Activated CD8-positive, alpha-beta memory T cell treated with anti-CD3 and anti-CD28 coated beads for 36 hours (primary cell): ENCODE measurements around the gene SMG6. TPM values are rescaled to one million over a fixed set of nuclear protein-coding genes. Genes with fewer than 3 reads are reported as not detected.
"Not testable (repeated sequence)": the region's sequence is repeated elsewhere in the genome, so short reads cannot be mapped to it uniquely, and the experiment has no call there.

ENCODE experiments used
- CTCF ChIA-PET: fragments of 350-600 bp; sonication (Branson Sonifier 250); formaldehyde crosslinking; loops from one replicate; lab custom pipeline; 2021; ENCODE audit warnings: antibody characterized with exemption; lab: Charles Lee
- POLR2A ChIA-PET: fragments of 350-600 bp; sonication (Branson Sonifier 250); formaldehyde crosslinking; loops from one replicate; lab custom pipeline; 2021; ENCODE audit warnings: antibody characterized with exemption; lab: Charles Lee
- total RNA-seq, 2 experiments: library from RNA; stranded (reverse); gene quantifications; one replicate each; pipeline ENCODE4 v1.2.3, GENCODE V29; 2021

SMG6 gene
- total RNA-seq, 2 experiments from 2014 or later = 55.0 to 60.8 TPM

DNA sequence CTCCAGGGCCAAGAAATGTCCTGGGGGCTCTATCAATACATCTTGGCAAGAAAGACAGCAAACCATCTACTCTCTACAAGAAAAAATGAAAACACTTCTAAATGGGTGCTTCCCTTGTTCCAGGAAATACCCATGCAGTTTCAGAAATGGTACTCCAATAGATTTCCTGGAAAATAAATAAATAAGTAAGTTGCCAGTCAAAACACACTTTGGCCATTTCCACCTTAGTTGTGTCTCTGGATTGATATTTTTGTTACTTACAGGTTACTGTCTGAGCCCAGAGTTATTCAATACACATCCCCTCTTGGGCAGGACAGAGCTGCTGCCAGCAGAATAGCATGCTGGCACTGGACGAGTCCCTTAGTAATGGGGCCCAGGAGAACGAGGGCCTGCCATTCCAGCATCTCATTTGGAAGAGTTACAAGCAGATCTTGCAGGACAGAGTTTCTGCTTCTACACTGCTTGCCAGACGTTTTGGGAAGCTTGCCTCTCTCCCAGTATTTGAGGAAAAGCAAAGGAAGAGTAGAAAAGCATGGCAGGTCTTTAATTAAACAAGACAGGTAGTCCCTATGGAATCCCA is 100.5 kb downstream of the SMG6 start:
- CTCF ChIA-PET = no interaction called here

DNA sequence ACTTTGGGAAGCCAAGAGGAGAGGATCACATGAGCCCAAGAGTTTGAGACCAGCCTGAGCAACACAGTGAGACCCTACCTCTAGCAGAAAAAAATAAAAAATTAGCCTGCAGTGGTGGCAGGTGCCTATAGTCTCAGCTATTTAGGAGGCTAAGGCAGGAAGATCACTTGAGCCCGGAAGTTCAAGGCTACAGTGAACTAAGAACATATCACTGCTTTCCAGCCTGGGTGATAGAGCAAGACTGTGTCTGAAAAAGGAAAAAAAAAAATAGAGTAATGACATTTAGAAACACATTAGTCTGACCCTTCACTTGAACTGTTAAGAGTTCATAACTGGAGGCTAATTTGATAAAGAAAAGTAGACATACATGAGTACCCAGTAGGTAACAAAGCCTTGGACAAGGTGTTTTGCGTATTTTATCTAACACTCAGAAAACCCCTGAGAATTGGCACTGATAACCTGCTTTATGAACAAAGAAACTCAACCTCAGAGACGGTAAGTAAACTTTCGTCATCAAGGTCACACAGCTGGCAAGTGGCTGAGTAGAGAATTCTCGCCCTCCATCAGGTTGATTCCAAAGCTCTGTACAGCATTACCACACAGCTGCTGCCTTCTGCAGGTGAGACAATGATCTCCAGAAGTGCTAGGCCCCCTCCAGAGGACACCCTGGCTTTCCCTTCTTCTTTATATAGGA is 101.1 kb downstream of the SMG6 start:
- ChIA-PET CTCF (interaction anchor here (0.7 kb wide), 1 partner anchor 63 kb away, joined by 4 read pairs; no protein-coding TSS in a partner anchor), POLR2A (no interaction called here)

More for the DNA sequence above, 100.5 kb downstream of the SMG6 start:
- POLR2A ChIA-PET = no interaction called here

DNA sequence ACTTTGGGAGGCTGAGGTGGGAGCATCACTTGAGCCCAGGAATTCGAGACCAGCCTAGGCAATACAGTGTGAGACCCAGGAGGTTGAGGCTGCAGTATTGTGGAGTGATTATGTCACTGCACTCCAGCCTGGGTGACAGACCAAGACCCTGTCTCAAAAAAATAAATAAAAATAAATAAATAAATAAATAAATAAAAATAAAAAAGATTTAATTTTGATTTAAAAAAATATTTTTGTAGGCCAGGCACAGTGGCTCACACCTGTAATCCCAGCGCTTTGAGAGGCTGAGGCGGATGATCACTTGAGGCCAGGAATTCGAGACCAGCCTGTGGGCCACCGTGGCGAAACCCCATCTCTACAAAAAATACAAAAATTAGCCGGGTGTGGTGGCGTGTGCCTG is 104.2 kb downstream of the SMG6 start:
- CTCF ChIA-PET = interaction anchor here (0.7 kb wide), 1 partner anchor 154 kb away, joined by 3 read pairs; no protein-coding TSS in a partner anchor
- POLR2A ChIA-PET = not testable (repeated sequence)

DNA sequence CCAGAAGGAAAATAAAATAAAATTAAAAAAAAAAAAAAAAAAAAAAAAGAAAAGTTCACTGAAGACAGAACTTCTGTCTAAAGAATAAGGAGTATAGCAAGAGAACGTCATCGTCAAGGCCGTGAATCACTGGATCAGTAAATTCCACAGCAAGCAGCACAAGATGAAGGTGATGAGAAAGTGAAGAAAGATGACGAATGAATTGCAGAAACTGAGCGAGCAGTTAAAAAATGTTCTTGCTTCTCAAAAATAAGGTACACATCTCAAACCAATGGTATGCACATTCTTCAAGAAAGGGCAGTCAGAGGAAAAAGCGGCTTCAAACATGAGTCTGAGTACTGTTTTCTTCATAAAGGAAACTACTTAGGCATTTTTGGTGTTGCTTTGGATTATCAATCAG is 104.7 kb downstream of the SMG6 start:
- ChIA-PET CTCF (interaction anchor here (1.8 kb wide), 1 partner anchor 60 kb away, joined by 5 read pairs; no protein-coding TSS in a partner anchor), POLR2A (no interaction called here)

DNA sequence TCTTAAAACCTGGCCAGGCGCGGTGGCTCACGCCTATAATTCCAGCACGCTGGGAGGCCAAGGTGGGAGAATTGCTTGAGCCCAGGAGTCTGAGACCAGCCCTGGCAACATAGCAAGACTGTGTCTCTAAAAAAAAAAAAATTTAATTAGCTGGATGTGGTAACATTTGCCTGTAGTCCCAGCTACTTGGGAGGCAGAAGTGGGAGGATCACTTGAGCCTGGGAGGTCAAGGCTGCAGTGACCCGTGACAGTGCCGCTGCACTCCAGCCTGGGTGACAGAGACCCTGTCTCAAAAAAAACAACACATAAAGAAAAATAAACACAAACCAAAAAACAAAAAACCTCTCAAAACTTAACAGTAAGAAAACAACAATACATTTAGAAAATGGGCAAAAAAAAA is 106.3 kb downstream of the SMG6 start:
- CTCF ChIA-PET = interaction anchor here (1.8 kb wide), 1 partner anchor 61 kb away, joined by 5 read pairs; no protein-coding TSS in a partner anchor
- POLR2A ChIA-PET = no interaction called here

DNA sequence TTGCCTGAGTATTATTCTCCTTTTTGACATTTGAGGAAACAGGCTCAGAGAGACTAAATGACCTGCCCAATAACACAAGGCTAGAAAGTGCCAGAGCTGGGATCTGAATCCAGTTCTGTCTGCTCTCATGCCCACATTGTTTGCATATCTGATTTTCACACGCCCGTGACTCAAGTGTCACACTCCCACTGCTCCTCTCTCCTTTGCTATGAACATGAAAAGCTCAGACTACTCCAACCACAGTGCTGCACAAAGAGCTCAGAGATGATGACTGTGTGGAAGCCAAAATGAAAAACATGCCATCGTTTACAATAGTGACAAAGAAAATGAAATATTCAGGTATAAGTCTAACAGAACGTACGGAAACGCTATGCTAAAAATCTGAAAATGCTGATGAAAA is 107.9 kb downstream of the SMG6 start:
- POLR2A ChIA-PET = interaction anchor here (0.6 kb wide), 1 partner anchor 14 kb away, joined by 5 read pairs; no protein-coding TSS in a partner anchor

DNA sequence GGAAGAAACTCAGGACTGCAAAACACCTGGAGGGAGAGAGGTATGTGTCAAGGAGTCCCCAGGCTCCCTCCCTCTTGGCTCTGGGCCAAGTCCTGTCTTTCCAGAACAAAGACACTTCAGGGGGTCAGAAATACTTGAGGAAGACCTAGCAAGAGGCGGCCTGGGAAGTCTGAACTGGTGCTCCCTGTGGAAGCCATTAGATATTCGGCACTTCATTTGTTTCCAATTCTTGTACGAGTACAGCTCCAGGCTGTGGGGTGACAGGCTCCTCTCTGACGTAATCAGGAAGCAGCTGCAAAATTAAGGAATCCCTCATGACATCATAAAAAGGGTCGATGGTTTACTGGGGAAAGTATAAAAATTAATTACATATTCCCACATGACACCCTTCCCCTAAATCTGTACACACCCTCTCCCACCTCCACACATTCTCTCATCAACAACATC is 108.7 kb downstream of the SMG6 start:
- ChIA-PET POLR2A (no interaction called here), CTCF (interaction anchor here (0.9 to 1.5 kb wide), 4 partner anchors 27 to 137 kb away, joined by 3 to 4 read pairs (median 4); no protein-coding TSS in a partner anchor)

More for the DNA sequence above, 107.9 kb downstream of the SMG6 start:
- CTCF ChIA-PET = interaction anchor here (0.9 to 1.5 kb wide), 5 partner anchors 27 to 137 kb away, joined by 3 to 4 read pairs (median 4); no protein-coding TSS in a partner anchor

DNA sequence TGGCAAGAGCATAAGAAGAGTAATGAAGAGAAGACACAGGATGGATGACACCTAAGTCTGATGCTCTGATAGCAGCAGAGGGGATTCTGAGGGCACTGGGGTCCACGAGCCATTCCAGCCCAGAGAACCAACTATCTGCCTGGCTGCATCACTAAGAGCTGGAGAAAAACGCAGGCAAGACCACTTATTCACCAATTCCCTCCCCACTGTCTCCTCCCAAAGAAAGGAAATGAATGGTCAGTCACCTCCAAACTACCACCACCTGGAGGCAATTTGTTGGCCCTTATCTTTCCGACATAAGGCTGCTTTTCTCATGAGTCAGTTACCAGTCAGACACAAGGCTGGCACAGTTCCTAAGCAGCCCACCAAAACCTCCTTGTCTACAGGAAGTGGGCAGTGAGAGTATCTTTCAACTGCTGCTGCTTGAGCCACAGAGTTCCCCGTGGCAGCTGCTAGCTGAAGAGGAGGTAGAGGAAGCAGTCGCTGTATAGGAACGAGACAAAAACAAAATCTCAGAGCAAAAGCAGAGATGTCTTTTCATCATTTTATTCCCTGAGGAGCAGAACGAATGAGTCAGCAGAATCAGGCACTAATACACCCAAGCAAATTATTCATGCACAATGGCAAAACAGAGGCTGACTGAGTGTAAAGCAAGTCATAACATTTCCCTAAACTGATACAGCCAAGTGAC is 111.1 kb downstream of the SMG6 start:
- CTCF ChIA-PET = interaction anchor here (1.1 to 1.8 kb wide), 3 partner anchors 31 to 138 kb away, joined by 3 to 6 read pairs (median 4); partner anchors contain the start of gene HIC1

DNA sequence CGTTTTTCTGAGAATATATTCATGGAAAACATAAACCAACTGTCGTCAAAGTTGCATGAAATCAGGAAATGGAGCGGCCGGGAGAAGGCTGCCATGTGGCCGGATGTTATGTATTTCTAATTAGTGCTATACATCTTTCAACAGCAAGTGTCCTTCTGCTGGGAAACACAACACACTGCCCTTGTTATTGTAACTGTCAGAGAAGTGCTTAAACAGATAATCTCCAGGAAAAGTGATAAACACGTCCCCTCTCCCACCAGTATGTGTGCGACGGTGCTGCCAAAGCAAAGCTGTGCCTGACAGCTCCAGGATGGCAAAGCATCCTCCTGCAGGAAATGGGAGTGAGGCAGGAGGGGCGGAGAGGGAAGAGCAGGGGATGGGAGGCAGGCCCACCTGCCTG is 111.8 kb downstream of the SMG6 start:
- CTCF ChIA-PET = interaction anchor here (1.1 kb wide), 2 partner anchors 31 to 137 kb away, joined by 3 to 4 read pairs; partner anchors contain the start of gene HIC1
- POLR2A ChIA-PET = no interaction called here

More for the DNA sequence above, 111.1 kb downstream of the SMG6 start:
- POLR2A ChIA-PET = no interaction called here

DNA sequence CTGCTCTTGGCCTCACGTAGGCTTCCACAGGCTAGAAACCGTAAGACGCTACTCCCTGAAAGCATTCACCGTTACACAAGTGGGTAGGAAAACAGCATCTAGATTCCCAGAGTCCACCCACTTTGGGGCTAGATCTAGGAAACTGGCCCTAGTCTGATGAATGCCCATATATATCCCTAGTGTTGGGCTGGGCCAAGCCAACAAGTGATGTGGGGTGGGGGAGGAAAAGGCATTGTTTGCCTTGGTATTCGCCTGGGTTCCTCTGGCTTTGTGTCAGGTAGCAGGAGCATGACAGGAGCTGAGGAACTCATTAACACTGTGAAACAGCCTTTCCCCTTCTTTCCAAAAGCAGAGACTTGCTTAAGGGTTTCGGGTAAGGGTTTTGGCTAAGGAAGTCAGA is 112.4 kb downstream of the SMG6 start:
- ChIA-PET CTCF (interaction anchor here (0.5 kb wide), 1 partner anchor 69 kb away, joined by 4 read pairs; no protein-coding TSS in a partner anchor), POLR2A (no interaction called here)

DNA sequence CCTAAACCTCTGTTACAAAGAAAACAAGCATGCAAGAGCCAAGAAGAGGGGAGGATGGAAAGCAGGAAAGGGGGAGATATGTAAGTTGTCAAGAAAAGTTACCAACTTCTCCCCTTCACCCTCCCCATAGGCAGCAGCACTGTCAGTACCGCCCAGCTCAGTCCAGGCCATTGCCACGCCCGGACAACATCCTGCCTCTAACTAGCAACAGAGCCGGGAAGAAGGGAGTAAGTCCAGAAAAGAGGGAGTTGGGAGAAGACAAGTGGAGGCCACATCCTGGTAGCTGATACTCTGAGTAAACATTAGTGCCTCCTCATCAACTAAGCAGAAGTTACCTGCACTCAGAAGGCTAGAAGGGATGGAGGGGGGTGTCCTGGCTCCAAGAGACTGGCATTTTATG is 113.6 kb downstream of the SMG6 start:
- CTCF ChIA-PET = interaction anchor here (0.5 to 1.2 kb wide), 3 partner anchors 22 to 382 kb away, joined by 3 read pairs; no protein-coding TSS in a partner anchor
- POLR2A ChIA-PET = interaction anchor here (0.5 kb wide), 1 partner anchor 81 kb away, joined by 6 read pairs; no protein-coding TSS in a partner anchor

DNA sequence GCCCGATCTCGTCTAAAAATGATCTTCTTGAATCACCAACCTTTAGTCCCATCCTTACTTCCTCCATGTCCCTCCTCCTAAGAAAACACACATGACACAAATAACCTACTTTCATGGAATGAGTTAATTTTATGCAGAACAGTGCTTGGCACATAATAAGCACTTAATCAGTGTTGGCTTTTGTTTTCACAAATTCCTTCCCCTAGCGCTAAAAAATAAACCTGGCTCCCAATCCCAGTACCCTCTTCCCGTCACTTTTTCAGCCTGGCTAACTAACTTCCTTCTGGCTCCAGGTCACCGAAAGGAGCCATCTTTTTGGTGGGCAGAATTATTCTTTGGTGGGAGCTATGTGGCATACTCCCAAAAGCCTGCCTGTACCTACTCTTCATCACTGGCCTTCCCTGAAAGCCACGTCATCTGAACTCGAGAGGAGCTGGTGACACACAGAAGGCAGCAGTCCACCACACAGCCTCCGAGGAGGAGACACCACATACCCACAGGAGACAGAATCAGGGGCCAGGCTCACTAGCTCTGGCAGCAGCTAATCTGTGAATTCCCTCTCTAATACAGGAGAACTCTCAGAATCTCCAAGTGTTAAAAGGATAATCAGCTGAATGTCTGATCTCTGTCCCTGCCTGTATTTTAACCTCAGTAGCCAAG is 114.5 kb downstream of the SMG6 start:
- POLR2A ChIA-PET = no interaction called here

DNA sequence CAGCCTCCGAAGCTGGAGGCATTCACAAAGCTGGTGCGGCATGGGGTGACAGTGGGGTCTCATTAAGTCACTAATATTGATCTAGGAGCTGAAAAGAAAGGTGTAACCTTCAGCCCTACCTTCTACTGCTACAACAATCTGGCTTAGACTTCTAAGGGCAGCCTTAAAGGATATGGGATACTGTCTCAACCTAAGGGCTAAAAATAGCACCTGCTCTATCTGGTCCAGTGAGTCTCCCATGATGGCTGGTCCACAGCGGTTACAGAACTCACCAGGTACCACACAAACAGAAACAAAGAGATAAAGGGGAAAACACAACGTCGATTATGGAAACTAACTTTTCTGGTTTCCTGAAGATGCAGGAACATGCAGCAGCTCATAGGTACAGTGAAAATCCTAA is 115.8 kb downstream of the SMG6 start:
- POLR2A ChIA-PET = no interaction called here
- CTCF ChIA-PET = no interaction called here

More for the DNA sequence above, 114.5 kb downstream of the SMG6 start:
- CTCF ChIA-PET = interaction anchor here (0.6 to 1.2 kb wide), 2 partner anchors 21 to 259 kb away, joined by 3 read pairs; no protein-coding TSS in a partner anchor

DNA sequence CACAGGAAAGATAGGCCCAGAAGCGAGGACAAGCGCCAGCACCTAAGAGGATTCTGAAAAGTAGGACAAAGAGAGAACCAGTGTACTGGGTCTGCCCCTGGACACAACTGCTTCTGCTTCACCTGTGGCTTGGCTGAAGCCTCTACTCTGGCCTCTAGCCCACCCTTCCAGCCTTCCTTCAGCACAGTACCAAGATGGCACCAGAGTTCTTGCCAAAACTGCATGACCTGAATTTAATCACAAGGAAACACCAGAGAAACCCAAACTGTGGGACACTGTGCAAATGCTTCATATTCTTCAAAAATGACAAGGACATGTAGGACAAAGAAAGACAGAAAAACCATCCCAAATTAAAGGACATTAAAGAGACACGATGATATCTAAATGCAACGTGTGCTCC is 116.6 kb downstream of the SMG6 start:
- POLR2A ChIA-PET = no interaction called here
- CTCF ChIA-PET = no interaction called here

DNA sequence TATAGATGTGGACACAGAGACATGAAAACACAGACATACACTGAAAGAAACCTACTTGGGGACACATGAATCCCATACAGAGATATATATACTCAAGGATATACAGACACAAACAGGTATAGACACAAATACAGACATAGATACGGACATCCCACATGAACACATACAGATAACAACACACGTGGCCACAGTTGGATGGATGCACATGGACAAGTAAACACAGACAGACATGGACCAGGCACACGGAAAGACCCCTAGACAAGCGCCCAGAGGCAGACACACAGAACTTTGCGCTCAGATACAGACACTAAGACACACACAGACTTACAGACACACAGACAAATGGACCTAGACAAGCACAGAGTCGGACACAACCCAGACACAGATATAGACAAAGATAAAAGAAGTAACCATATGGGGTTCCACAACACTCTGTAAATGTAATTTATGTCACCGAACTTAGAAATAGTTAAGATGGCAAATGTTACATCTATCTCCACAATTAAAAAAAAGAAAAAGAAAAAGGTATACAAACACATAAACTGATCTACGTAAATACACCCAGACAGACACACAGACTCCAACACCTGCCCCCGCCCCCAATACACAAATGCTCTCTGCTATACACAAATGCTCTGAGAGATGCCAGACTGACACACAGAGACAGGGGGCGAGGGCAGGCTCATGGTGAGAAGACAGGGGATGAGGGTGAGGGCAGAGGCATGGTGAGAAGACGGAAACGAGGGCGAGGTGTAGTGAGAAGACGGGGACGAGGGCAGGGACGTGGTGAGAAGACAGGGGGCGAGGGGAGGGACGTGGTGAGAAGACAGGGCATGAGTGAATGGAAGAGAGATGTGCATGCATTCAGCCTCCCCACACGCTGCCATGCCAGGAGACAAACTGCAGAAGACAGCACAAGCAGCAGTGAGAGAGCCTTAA is 118.3 kb downstream of the SMG6 start:
- ChIA-PET CTCF (interaction anchor here (0.6 to 0.7 kb wide), 2 partner anchors 49 to 60 kb away, joined by 3 read pairs; no protein-coding TSS in a partner anchor), POLR2A (no interaction called here)

DNA sequence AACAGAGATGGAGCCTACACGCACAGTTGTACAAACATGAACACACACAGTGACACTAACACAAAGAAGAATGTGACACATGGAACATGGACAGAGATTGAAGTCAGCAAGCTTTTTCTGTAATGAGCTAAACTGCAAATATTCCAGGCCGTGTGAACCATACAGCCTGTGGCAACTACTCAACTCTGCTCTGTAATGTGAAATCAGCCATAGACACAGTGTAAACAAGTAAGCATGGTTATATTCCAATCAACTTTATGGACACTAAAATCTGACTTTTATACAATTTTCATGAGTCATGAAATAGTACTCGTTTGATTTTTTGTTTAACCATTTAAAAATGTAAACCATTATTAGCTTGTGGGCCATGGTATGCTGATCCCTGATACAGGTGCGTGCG is 120.2 kb downstream of the SMG6 start:
- CTCF ChIA-PET = no interaction called here
- POLR2A ChIA-PET = no interaction called here

DNA sequence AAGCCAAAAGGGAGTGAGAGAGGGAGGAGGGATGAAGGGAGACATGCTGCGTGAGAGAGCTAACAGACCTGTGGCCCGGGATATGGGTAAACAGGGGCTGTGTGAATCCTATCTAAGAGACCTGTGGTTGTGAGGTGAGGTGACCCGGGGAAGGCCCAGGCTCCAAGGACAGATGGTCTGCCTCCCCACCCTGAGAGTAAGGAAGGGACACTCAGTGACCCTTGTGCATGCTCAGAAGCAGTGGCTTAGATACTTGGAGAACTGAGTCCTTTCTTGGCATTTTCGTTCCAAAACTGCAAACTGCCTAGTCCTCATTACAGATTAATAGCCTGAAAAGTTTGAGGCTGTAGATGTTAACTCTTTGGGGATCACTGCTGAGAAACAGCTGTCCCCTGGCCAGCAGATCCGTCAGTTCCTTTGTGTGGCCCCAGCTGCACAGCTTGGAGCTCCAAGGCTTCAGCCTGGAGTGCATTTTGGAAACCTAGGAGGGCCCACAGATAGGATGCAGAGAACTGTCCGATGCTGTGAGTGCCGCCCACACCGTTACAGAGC is 121.6 kb downstream of the SMG6 start:
- CTCF ChIA-PET = interaction anchor here (0.6 to 1.1 kb wide), 3 partner anchors 34 to 91 kb away, joined by 3 read pairs; no protein-coding TSS in a partner anchor

More for the DNA sequence above, 121.6 kb downstream of the SMG6 start:
- POLR2A ChIA-PET = no interaction called here
